ENCODE data around the gene EFCAB6. TPM values are rescaled to one million over a fixed set of nuclear protein-coding genes. Genes with fewer than 3 reads are reported as not detected.

EFCAB6 gene
- total and polyA plus RNA-seq, 10 of the 15 experiments (the other 5 are each of a cell fraction or from before 2014, with no cell fraction given): 0.05 to 0.42 (median 0.19) TPM

DNA sequence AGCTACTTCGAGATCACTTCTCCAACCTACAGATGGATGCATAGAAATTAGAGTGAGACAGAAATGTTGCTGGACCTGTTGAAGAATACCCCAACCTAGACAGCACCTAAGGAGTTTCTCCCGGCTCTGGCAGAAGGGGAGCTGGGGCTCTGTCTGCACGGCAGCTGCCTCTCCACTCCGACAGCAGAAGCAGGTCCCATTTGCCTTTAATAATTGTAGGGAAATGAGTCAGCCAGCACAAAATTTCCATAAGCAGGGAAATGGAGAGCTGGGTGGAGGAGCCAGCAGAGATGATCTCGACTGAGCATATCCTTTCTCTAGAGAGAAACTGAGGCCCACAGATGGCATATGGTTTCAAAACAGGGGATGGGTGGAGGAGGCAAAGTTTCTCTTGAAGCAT lies 80.1 kb downstream of the EFCAB6 start:
- Histone ChIP-seq H3K27ac (ENCODE audit: control insufficient read depth, insufficient read depth) (no peak overlapping the region), H3K9ac (ENCODE audit: control insufficient read depth, insufficient read depth, low read length) (no peak overlapping the region), H3K36me3 (ENCODE audit: control insufficient read depth in 2 of 2, insufficient read depth in 2 of 2, low read length in 1 of 2) (no peaks in the 10 kb centered on the region), H3K4me1 (ENCODE audit: control insufficient read depth, insufficient read depth, low read length) (no peaks in the 10 kb centered on the region), H3K9me3 (replicated peaks; ENCODE audit: control insufficient read depth, insufficient read depth, low read length) (no peaks in the 10 kb centered on the region), H3K4me3 (no peak overlapping the region), H4K20me1 (ENCODE audit: control insufficient read depth, insufficient read depth) (no peaks in the 10 kb centered on the region), H2AFZ (ENCODE audit: control insufficient read depth, low read depth, low read length) (no peak overlapping the region), H3K79me2 (ENCODE audit: control insufficient read depth, insufficient read depth, low read length) (no peaks in the 10 kb centered on the region), H3K27me3 (replicated peaks in 1 of 2; ENCODE audit: control insufficient read depth in 2 of 2, insufficient read depth in 2 of 2, low read length in 1 of 2) (no peaks in the 10 kb centered on the region; a peak in 2 of 4 replicates), H3K4me2 (ENCODE audit: control insufficient read depth, insufficient read depth) (no peak overlapping the region)
- intact Hi-C loops (cut with micrococcal nuclease; ENCODE audit: unreplicated experiment): no loop called here
- no TSS peak for BruUV-seq (replicated peaks)
- no peak for DNase-seq (ENCODE audit: low read depth, low spot score)
- TF ChIP-seq ZNF207 (IDR thresholded peaks at IDR 0.05; ENCODE audit: borderline replicate concordance) (no peak), ELK1 (IDR thresholded peaks at IDR 0.05; ENCODE audit: low read depth, low read length) (no peak), PML (IDR thresholded peaks at IDR 0.05; ENCODE audit: low read length) (no peak), MTA2 (IDR thresholded peaks at IDR 0.05; ENCODE audit: low read depth) (no peak), NFIC (IDR thresholded peaks at IDR 0.05; ENCODE audit: low read depth, low read length) (no peak), NFXL1 (IDR thresholded peaks at IDR 0.05; ENCODE audit: borderline replicate concordance) (no peak)
- TF ChIP-seq, protein P1, sequence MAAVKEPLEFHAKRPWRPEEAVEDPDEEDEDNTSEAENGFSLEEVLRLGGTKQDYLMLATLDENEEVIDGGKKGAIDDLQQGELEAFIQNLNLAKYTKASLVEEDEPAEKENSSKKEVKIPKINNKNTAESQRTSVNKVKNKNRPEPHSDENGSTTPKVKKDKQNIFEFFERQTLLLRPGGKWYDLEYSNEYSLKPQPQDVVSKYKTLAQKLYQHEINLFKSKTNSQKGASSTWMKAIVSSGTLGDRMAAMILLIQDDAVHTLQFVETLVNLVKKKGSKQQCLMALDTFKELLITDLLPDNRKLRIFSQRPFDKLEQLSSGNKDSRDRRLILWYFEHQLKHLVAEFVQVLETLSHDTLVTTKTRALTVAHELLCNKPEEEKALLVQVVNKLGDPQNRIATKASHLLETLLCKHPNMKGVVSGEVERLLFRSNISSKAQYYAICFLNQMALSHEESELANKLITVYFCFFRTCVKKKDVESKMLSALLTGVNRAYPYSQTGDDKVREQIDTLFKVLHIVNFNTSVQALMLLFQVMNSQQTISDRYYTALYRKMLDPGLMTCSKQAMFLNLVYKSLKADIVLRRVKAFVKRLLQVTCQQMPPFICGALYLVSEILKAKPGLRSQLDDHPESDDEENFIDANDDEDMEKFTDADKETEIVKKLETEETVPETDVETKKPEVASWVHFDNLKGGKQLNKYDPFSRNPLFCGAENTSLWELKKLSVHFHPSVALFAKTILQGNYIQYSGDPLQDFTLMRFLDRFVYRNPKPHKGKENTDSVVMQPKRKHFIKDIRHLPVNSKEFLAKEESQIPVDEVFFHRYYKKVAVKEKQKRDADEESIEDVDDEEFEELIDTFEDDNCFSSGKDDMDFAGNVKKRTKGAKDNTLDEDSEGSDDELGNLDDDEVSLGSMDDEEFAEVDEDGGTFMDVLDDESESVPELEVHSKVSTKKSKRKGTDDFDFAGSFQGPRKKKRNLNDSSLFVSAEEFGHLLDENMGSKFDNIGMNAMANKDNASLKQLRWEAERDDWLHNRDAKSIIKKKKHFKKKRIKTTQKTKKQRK (IDR thresholded peaks at IDR 0.05; ENCODE audit: low read depth, low read length): no peak
- WGBS (ENCODE audit: insufficient coverage, insufficient replicate concordance, low lambda C conversion rate, missing lambda C conversion rate): 16% methylated on average over 5 of the region's 5 CpGs
- no peak for FAIRE-seq
- in situ Hi-C loops (cut with MboI): no loop called here
- SMC1A ChIA-PET (ENCODE audit: uncharacterized antibody, unreplicated experiment): interaction anchor here (1.0 to 1.3 kb wide), 2 partner anchors 9 to 66 kb away, joined by 3 to 4 read pairs; no protein-coding TSS in a partner anchor
- CTCF ChIA-PET: interaction anchor here (0.6 to 1.1 kb wide), 2 partner anchors 9 to 349 kb away, joined by 3 read pairs; no protein-coding TSS in a partner anchor
- RAD21 ChIA-PET (ENCODE audit: unreplicated experiment): no interaction called here
- POLR2A ChIA-PET: no interaction called here
- no peak for ATAC-seq

Measured in GM12878 (cell line).